G401 (cell line): ENCODE data around the gene CELF2. TPM values are rescaled to one million over a fixed set of nuclear protein-coding genes. Genes with fewer than 3 reads are reported as not detected.

Experiments used
- DNase-seq: peaks from one replicate; pipeline ENCODE4 v3.0.0-alpha.2; 2015; ENCODE audit warnings: low spot score
- in situ Hi-C: cut with HindIII; loops from 2 replicates; pipeline ENCODE4 v1.10.0; 2016; ENCODE audit warnings: low sequenced_read_pairs, mixed read lengths
- total RNA-seq: library from RNA; depleted of rRNA; stranded (reverse); fragments of >200 nt; shearing (Covaris generic); gene quantifications from 2 replicates; pipeline ENCODE4 v1.2.3, GENCODE V29; 2014

The CELF2 gene
- total RNA-seq, 1 experiment from 2014 or later, result 0.51 TPM

GRCh38 chr10:11161096-11161495, 143.4 kb downstream of the CELF2 start:
- no peak for DNase-seq
- in situ Hi-C loops, result no loop called here

GRCh38 chr10:11161910-11162309, 144.2 kb downstream of the CELF2 start:
- no peak for DNase-seq
- in situ Hi-C loops, result no loop called here

GRCh38 chr10:11162828-11163599, 145.3 kb downstream of the CELF2 start:
- no peak for DNase-seq
- in situ Hi-C loops, result no loop called here

- in situ Hi-C loops, result no loop called here
- DNase-seq, result no peak
Observed at GRCh38 chr10:11163780-11164550, 146.3 kb downstream of the CELF2 start.

- DNase-seq, result no peak
- in situ Hi-C loops, result no loop called here
Observed at GRCh38 chr10:11164551-11164802, 146.8 kb downstream of the CELF2 start.

- in situ Hi-C loops, result no loop called here
- DNase-seq, result peak; percentile 68
Observed at GRCh38 chr10:11164803-11165590, 147.3 kb downstream of the CELF2 start.

GRCh38 chr10:11165591-11166543, 148.2 kb downstream of the CELF2 start:
- DNase-seq, result peak; percentile 46
- in situ Hi-C loops, result no loop called here

GRCh38 chr10:11166550-11166949, 148.9 kb downstream of the CELF2 start:
- no peak for DNase-seq
- in situ Hi-C loops, result no loop called here

- in situ Hi-C loops, result no loop called here
- DNase-seq, result no peak
Observed at GRCh38 chr10:11167233-11167966, 149.7 kb downstream of the CELF2 start.

- in situ Hi-C loops, result no loop called here
- no peak for DNase-seq
Observed at GRCh38 chr10:11168423-11169090, 150.9 kb downstream of the CELF2 start.

GRCh38 chr10:11169976-11170375, 152.3 kb downstream of the CELF2 start:
- in situ Hi-C loops, result no loop called here
- no peak for DNase-seq

- no peak for DNase-seq
- in situ Hi-C loops, result no loop called here
Observed at GRCh38 chr10:11170574-11170973, 152.9 kb downstream of the CELF2 start.

- in situ Hi-C loops, result no loop called here
- no peak for DNase-seq
Observed at GRCh38 chr10:11170993-11171851, 153.6 kb downstream of the CELF2 start.

GRCh38 chr10:11173042-11173441, 155.4 kb downstream of the CELF2 start:
- DNase-seq, result no peak
- in situ Hi-C loops, result no loop called here

- in situ Hi-C loops, result no loop called here
- DNase-seq, result no peak
Observed at GRCh38 chr10:11175823-11176243, 158.2 kb downstream of the CELF2 start.

GRCh38 chr10:11176746-11177145, 159.1 kb downstream of the CELF2 start:
- in situ Hi-C loops, result no loop called here
- DNase-seq, result no peak

GRCh38 chr10:11177381-11177780, 159.7 kb downstream of the CELF2 start:
- in situ Hi-C loops, result no loop called here
- DNase-seq, result peak; percentile 39
